DMS153 (cell line): Measurements from ENCODE around the gene FOXC1.

Experiments used
- DNase-seq: peaks from one replicate; lab custom pipeline; 2025; lab: John Stamatoyannopoulos, UW

The FOXC1 gene

GRCh38 chr6:1623769-1624057 lies 14.0 kb downstream of the FOXC1 start:
- no peak for DNase-seq

GRCh38 chr6:1624058-1624850 lies 14.5 kb downstream of the FOXC1 start:
- DNase-seq: no peak

- no peak for DNase-seq
Measured at GRCh38 chr6:1624851-1625781, 15.4 kb downstream of the FOXC1 start.

- no peak for DNase-seq
Measured at GRCh38 chr6:1625794-1626435, 16.2 kb downstream of the FOXC1 start.

- DNase-seq: no peak
Measured at GRCh38 chr6:1626481-1626880, 16.8 kb downstream of the FOXC1 start.

GRCh38 chr6:1627827-1628560 lies 18.3 kb downstream of the FOXC1 start:
- no peak for DNase-seq

- no peak for DNase-seq
Measured at GRCh38 chr6:1629316-1629715, 19.6 kb downstream of the FOXC1 start.

GRCh38 chr6:1630212-1630770 lies 20.6 kb downstream of the FOXC1 start:
- no peak for DNase-seq

GRCh38 chr6:1630771-1631217 lies 21.1 kb downstream of the FOXC1 start:
- no peak for DNase-seq

- no peak for DNase-seq
Measured at GRCh38 chr6:1631251-1631650, 21.5 kb downstream of the FOXC1 start.

- DNase-seq: no peak
Measured at GRCh38 chr6:1633366-1634021, 23.8 kb downstream of the FOXC1 start.

GRCh38 chr6:1634081-1634480 lies 24.4 kb downstream of the FOXC1 start:
- no peak for DNase-seq

GRCh38 chr6:1635305-1636010 lies 25.7 kb downstream of the FOXC1 start:
- DNase-seq: no peak

- no peak for DNase-seq
Measured at GRCh38 chr6:1636272-1636825, 26.6 kb downstream of the FOXC1 start.

GRCh38 chr6:1636971-1637871 lies 27.5 kb downstream of the FOXC1 start:
- DNase-seq: no peak

GRCh38 chr6:1639430-1639829 lies 29.7 kb downstream of the FOXC1 start:
- DNase-seq: no peak

GRCh38 chr6:1640476-1640875 lies 30.8 kb downstream of the FOXC1 start:
- DNase-seq: no peak

- no peak for DNase-seq
Measured at GRCh38 chr6:1641343-1641885, 31.7 kb downstream of the FOXC1 start.

GRCh38 chr6:1643111-1643510 lies 33.4 kb downstream of the FOXC1 start:
- no peak for DNase-seq
